ENCODE measurements around the gene XPC.

- TF ChIP-seq, protein P1, sequence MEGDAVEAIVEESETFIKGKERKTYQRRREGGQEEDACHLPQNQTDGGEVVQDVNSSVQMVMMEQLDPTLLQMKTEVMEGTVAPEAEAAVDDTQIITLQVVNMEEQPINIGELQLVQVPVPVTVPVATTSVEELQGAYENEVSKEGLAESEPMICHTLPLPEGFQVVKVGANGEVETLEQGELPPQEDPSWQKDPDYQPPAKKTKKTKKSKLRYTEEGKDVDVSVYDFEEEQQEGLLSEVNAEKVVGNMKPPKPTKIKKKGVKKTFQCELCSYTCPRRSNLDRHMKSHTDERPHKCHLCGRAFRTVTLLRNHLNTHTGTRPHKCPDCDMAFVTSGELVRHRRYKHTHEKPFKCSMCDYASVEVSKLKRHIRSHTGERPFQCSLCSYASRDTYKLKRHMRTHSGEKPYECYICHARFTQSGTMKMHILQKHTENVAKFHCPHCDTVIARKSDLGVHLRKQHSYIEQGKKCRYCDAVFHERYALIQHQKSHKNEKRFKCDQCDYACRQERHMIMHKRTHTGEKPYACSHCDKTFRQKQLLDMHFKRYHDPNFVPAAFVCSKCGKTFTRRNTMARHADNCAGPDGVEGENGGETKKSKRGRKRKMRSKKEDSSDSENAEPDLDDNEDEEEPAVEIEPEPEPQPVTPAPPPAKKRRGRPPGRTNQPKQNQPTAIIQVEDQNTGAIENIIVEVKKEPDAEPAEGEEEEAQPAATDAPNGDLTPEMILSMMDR (IDR thresholded peaks at IDR 0.05): no peak
- no peak for TF ChIP-seq SIN3A (IDR thresholded peaks at IDR 0.05; ENCODE audit: borderline replicate concordance, insufficient read depth, low read depth, low read length)
Measured at GRCh38 chr3:14154276-14154675, 24.1 kb downstream of the XPC start.
